PFSK-1 (cell line): ENCODE results near the gene MYRF. TPM values are rescaled to one million over a fixed set of nuclear protein-coding genes. Genes with fewer than 3 reads are reported as not detected.

Experiments used
- FOXP2 ChIP-seq: optimal IDR thresholded peaks from 2 replicates; pipeline ENCODE3; 2011; ENCODE audit warnings: borderline replicate concordance, control low read depth, inconsistent platforms; ENCODE audit not compliant: insufficient read depth; ENCODE audit errors: extremely low read length, extremely low read depth
- POLR2AphosphoS5 ChIP-seq: IDR thresholded peaks from 2 replicates; pipeline ENCODE4 v1.6.1; 2012; ENCODE audit warnings: low read depth, mild to moderate bottlenecking, control low read depth, low read length, moderate library complexity
- REST ChIP-seq, 2 experiments: IDR thresholded peaks; 2 replicates each; pipeline versions ENCODE4 v1.6.1 to v1.8.0; 2011 to 2012; ENCODE audit warnings: low read depth in 2 of 2, low read length in 2 of 2, control low read depth in 1 of 2, inconsistent platforms in 1 of 2, mild to moderate bottlenecking in 1 of 2, moderate library complexity in 1 of 2; ENCODE audit not compliant: insufficient read depth in 1 of 2
- SIN3A ChIP-seq: IDR thresholded peaks from 2 replicates; pipeline ENCODE4 v1.6.1; 2012; ENCODE audit warnings: mild to moderate bottlenecking, low read length, moderate library complexity, borderline replicate concordance; ENCODE audit not compliant: insufficient read depth
- TAF1 ChIP-seq: IDR thresholded peaks from 2 replicates; pipeline ENCODE4 v1.6.1; 2012; ENCODE audit warnings: low read length, control low read depth, borderline replicate concordance; ENCODE audit not compliant: insufficient read depth
- polyA plus RNA-seq: library from polyadenylated mRNA; unstranded; fragments of >200 nt; gene quantifications from one replicate; pipeline ENCODE4 v1.2.1, GENCODE V29; 2012; ENCODE audit warnings: low read depth, missing spikeins; ENCODE audit not compliant: insufficient read length

Gene MYRF
- polyA plus RNA-seq, result 9.3 TPM

- TF ChIP-seq REST (IDR thresholded peaks at IDR 0.05; ENCODE audit: insufficient read depth in 1 of 2, low read depth in 2 of 2, low read length in 2 of 2) (no peak), POLR2AphosphoS5 (no peak), SIN3A (no peak), FOXP2 (no peak), TAF1 (no peak)
Measured at GRCh38 chr11:61752117-61752924, at the start of gene MYRF. MYRF (plus strand) TSS chr11:61752636; CDS start chr11:61752745, 109 bp downstream.

- TF ChIP-seq TAF1, result no peak
Measured at GRCh38 chr11:61702701-61703312, 49.6 kb upstream of the MYRF start.

GRCh38 chr11:61704838-61705237 is 47.6 kb upstream of the MYRF start:
- TF ChIP-seq POLR2AphosphoS5, result no peak
- TF ChIP-seq REST (IDR thresholded peaks at IDR 0.05; ENCODE audit: insufficient read depth in 1 of 2, low read depth in 2 of 2, low read length in 2 of 2), result no peak
- TF ChIP-seq SIN3A, result no peak
- TF ChIP-seq FOXP2, result no peak
- TF ChIP-seq TAF1, result no peak

GRCh38 chr11:61706452-61707400 is 45.7 kb upstream of the MYRF start:
- no peak for TF ChIP-seq POLR2AphosphoS5
- TF ChIP-seq SIN3A, result no peak
- TF ChIP-seq REST (IDR thresholded peaks at IDR 0.05; ENCODE audit: insufficient read depth in 1 of 2, low read depth in 2 of 2, low read length in 2 of 2), result no peak
- no peak for TF ChIP-seq FOXP2
- TF ChIP-seq TAF1, result no peak

GRCh38 chr11:61707574-61707973 is 44.9 kb upstream of the MYRF start:
- TF ChIP-seq POLR2AphosphoS5 (no peak), FOXP2 (no peak), REST (IDR thresholded peaks at IDR 0.05; ENCODE audit: insufficient read depth in 1 of 2, low read depth in 2 of 2, low read length in 2 of 2) (no peak), TAF1 (no peak), SIN3A (no peak)
